CD4-positive, alpha-beta T cell treated with Interleukin-21 for 1 hour (primary cell): ENCODE data around the gene PLA2G2E.
"Not testable (repeated sequence)": the region's sequence is repeated elsewhere in the genome, so short reads cannot be mapped to it uniquely, and the experiment has no call there.

Experiments used
- DNase-seq: peaks from one replicate; pipeline ENCODE4 v3.0.0-alpha.2; 2020

Gene PLA2G2E

GRCh38 chr1:19880841-19881240, 42.6 kb downstream of the PLA2G2E start:
- not testable (repeated sequence) for DNase-seq

GRCh38 chr1:19879661-19880060, 43.8 kb downstream of the PLA2G2E start:
- no peak for DNase-seq

GRCh38 chr1:19879227-19879626, 44.2 kb downstream of the PLA2G2E start:
- DNase-seq, result no peak

GRCh38 chr1:19878637-19878985, 44.8 kb downstream of the PLA2G2E start:
- DNase-seq, result no peak

- no peak for DNase-seq
Observed at GRCh38 chr1:19877821-19878636, 45.4 kb downstream of the PLA2G2E start.

GRCh38 chr1:19877181-19877750, 46.2 kb downstream of the PLA2G2E start:
- no peak for DNase-seq

GRCh38 chr1:19872190-19872589, 51.2 kb downstream of the PLA2G2E start:
- DNase-seq, result no peak
